Tibial nerve (tissue), 4 donors: ENCODE results near the gene SHROOM1. TPM values are rescaled to one million over a fixed set of nuclear protein-coding genes. Genes with fewer than 3 reads are reported as not detected.
A peak's percentile ranks its signal among the peaks of the same experiment; 100 is the strongest.

Experiments used
- DNase-seq, 2 donors: peaks; one replicate each; pipeline ENCODE4 v3.0.0-alpha.2; 2019; ENCODE audit warnings: low spot score in 2 of 2
- H3K27ac ChIP-seq, 4 donors: fragments of 200-600 bp; sonication (generic) in 3 of 4; one replicate each; pipeline ENCODE4 v1.5.1; 2017 to 2019; ENCODE audit warnings: mild to moderate bottlenecking in 1 of 4
- H3K27me3 ChIP-seq, 2 donors: fragments of 200-600 bp; sonication (generic) in 1 of 2; one replicate each; pipeline versions ENCODE4 v1.5.1 to v1.6.0; 2017 to 2019
- H3K36me3 ChIP-seq, 3 donors: fragments of 200-600 bp; sonication (generic); one replicate each; pipeline ENCODE4 v1.5.1; 2018 to 2019
- H3K4me1 ChIP-seq, 4 donors: fragments of 200-600 bp; sonication (generic) in 3 of 4; one replicate each; pipeline ENCODE4 v1.5.1; 2017 to 2019
- H3K4me3 ChIP-seq, 4 donors: fragments of 200-600 bp; sonication (generic) in 3 of 4; one replicate each; pipeline ENCODE4 v1.5.1; 2017 to 2019; ENCODE audit warnings: mild to moderate bottlenecking in 1 of 4, moderate library complexity in 1 of 4
- H3K9me3 ChIP-seq, 4 donors: fragments of 200-600 bp; sonication (generic) in 3 of 4; one replicate each; pipeline ENCODE4 v1.5.1; 2017 to 2019
- EP300 ChIP-seq, 2 donors: sonication (generic); formaldehyde crosslinking; IDR thresholded peaks; one replicate each; pipeline ENCODE4 v1.6.1; 2017; ENCODE audit warnings: antibody characterized with exemption in 2 of 2, mild to moderate bottlenecking in 1 of 2
- POLR2A ChIP-seq, 2 donors: fragments of 450-650 bp; IDR thresholded peaks; one replicate each; pipeline ENCODE4 v1.6.1; 2017; ENCODE audit warnings: antibody characterized with exemption in 2 of 2, mild to moderate bottlenecking in 2 of 2, moderate library complexity in 2 of 2
- WGBS, 2 donors: methylation state at CpG; one replicate each; pipeline ENCODE4 v1.1.5; 2018; 5-methylcytosine and 5-hydroxymethylcytosine counted together
- total RNA-seq, 4 donors: library from RNA; depleted of rRNA; stranded (reverse); fragments of >200 nt; gene quantifications; one replicate each; pipeline ENCODE4 v1.1.0, GENCODE V29; 2016
- TF ChIP-seq, protein P1 (sequence below), 5 experiments: fragments of 200-600 bp in 3 of 5; fragments of 450-650 bp in 2 of 5; sonication (generic) in 3 of 5; IDR thresholded peaks; one replicate each; pipeline ENCODE4 v1.5.1; 2016 to 2019; ENCODE audit warnings: antibody characterized with exemption in 5 of 5, mild to moderate bottlenecking in 3 of 5, moderate library complexity in 2 of 5

Gene SHROOM1
- total RNA-seq, 4 donors from 2014 or later = 29.1 to 67.5 (median 38.5) TPM

DNA sequence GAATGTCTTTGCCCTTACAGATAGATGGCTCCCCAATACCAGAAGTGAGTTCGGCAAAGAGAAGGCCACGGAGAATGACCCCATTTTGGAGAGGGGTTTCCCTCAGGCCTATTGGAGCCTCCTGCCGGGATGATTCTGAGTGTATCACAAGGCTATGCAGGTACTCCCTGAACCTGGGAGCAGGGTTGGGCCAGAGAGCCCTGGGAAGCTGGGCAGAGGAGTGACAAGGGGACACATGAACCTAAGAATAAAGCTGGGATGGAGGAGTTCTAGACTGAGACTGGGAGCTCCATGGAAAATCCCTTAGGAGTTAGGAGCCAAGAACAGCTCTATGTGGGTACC lies 43.5 kb upstream of the SHROOM1 start:
- H3K27me3 ChIP-seq = no peaks in the 10 kb centered on the region
- TF ChIP-seq EP300 (IDR thresholded peaks at IDR 0.05) (no peak), POLR2A (IDR thresholded peaks at IDR 0.05) (no peak)
- TF ChIP-seq, protein P1, sequence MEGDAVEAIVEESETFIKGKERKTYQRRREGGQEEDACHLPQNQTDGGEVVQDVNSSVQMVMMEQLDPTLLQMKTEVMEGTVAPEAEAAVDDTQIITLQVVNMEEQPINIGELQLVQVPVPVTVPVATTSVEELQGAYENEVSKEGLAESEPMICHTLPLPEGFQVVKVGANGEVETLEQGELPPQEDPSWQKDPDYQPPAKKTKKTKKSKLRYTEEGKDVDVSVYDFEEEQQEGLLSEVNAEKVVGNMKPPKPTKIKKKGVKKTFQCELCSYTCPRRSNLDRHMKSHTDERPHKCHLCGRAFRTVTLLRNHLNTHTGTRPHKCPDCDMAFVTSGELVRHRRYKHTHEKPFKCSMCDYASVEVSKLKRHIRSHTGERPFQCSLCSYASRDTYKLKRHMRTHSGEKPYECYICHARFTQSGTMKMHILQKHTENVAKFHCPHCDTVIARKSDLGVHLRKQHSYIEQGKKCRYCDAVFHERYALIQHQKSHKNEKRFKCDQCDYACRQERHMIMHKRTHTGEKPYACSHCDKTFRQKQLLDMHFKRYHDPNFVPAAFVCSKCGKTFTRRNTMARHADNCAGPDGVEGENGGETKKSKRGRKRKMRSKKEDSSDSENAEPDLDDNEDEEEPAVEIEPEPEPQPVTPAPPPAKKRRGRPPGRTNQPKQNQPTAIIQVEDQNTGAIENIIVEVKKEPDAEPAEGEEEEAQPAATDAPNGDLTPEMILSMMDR (IDR thresholded peaks at IDR 0.05) = no peak
- no peak for DNase-seq
- H3K9me3 ChIP-seq = no peaks in the 10 kb centered on the region
- 90 to 98% methylated on average over 3 of the region's 3 CpGs for WGBS, 2 donors
- no peak overlapping the region for H3K4me3 ChIP-seq
- H3K36me3 ChIP-seq = peaks cover 0 to 56% (median 0%) of the 10 kb centered on the region in 3 donors
- peak overlapping the region in 1 of 4 donors; percentile 17 for H3K27ac ChIP-seq
- H3K4me1 ChIP-seq = no peaks in the 10 kb centered on the region

DNA sequence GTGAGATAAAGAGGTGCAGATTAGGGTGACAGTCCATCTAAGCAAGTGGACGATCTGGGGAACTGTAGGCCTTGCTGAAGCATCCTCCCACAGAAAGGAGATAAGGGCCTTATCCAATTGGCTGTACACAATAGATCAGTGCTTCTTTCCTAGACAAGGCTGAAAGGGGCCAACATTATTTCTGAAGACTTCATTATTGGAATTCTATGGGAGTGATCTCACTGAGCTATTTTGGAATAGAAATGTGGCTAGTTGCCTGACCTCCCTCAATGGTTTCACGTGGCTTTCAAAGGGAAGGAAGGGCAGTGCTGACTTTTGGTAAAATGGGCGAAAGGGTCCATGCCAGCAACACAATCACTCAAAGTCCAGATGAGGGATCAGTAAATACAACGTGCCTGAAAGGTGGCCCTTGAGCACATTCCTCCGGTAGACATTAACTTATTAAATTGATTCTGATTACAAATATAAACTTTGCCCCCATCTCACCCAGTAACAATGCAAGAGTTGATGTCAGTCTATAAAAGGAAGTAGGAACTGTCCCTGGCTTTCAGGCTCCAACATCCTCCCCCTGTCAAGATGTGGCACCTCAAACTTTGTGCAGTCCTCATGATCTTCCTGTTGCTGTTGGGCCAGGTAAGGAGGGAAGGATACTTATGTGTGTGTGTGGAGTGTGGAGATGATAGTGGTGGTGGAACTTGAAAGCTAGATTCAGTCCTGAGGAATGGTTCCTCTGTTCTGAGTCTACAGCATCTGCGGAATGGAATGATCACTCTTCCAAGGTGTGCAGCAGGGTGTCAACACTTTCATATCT lies 42.9 kb upstream of the SHROOM1 start, which contains the start of gene LEAP2:
Gene LEAP2, plus strand, starts transcription at position 550 of the 811 bp plus-strand sequence. Its CDS starts 27 bp downstream, at position 577.
- 69 to 74% methylated on average over 6 of the region's 6 CpGs for WGBS, 2 donors
- no peak for DNase-seq
- H3K27ac ChIP-seq = peak within 1 kb of the TSS in 1 of 4 donors; percentile 17

DNA sequence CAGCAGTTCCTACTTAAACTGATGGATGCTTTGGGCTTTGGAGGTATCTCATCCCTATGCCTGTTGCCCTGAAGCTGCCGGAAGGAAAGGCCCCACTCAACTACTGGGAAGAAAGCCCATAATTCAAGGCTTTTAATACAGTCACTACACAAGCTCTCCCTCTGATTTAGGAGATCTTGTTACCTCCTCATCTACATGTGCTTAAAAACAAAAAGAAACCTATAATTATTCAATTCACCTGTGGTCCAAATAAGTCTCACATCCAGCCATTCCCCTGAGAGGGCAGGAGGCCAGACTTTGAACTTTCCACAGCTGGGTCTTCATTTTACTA lies 42.3 kb upstream of the SHROOM1 start:
- Histone ChIP-seq H3K27ac (no peak overlapping the region), H3K9me3 (no peaks in the 10 kb centered on the region), H3K4me3 (no peak overlapping the region), H3K4me1 (peaks cover 0 to 8% (median under 1%) of the 10 kb centered on the region in 4 donors), H3K27me3 (no peaks in the 10 kb centered on the region), H3K36me3 (peaks cover 0 to 58% (median 0%) of the 10 kb centered on the region in 3 donors)
- TF ChIP-seq EP300 (IDR thresholded peaks at IDR 0.05) = no peak
- TF ChIP-seq POLR2A (IDR thresholded peaks at IDR 0.05) = no peak
- TF ChIP-seq, protein P1 (IDR thresholded peaks at IDR 0.05) = no peak
- 77 to 89% methylated on average over 1 of the region's 1 CpG for WGBS, 2 donors
- DNase-seq = no peak

More for the DNA sequence above, 42.9 kb upstream of the SHROOM1 start, which contains the start of gene LEAP2:
- Histone ChIP-seq H3K36me3 (peaks cover 0 to 58% (median 0%) of the 10 kb centered on the region in 3 donors), H3K27me3 (no peaks in the 10 kb centered on the region), H3K4me1 (peaks cover 0 to 3% (median 0%) of the 10 kb centered on the region in 4 donors), H3K4me3 (no peak within 1 kb of the TSS), H3K9me3 (no peaks in the 10 kb centered on the region)
- no peak for TF ChIP-seq EP300 (IDR thresholded peaks at IDR 0.05)
- TF ChIP-seq, protein P1 (IDR thresholded peaks at IDR 0.05) = no peak
- no peak for TF ChIP-seq POLR2A (IDR thresholded peaks at IDR 0.05)

DNA sequence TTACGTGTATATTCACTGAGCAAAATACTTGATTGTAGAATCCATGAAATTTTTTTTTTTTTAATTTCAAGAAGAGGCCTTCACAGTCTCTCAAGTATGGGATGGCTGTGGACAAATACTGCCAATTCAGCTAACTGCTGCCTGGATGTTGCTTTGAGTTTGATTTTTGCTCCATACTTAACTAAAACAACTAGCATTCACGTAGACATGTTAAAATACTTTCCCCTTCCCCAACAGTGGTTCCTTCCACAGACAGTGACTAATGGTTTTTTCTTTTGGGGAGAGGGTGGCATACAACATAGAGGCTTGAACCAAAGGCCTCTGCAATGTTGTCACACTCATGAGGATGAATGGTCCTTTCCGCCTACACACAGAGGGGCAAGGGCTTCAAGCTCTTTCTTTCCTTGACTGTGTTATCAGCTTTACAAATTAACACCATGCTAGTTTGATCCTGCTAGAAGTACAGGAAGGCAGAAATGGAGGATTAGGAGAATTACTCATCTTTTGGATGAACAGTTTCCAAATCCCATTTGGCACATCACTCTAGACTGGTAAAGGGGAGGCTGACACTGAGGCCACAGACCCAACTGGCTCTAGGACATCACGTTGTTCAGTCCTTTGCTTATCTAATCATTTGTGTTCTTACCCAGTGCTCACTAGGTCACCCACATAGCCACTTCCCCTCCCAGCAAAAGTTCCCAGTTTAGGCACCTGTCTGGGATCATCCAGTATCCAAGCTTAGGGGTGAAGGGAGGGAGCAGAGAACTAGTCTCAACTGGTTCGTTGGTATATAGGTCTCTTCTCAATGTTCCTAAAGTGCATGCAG lies 41.2 kb upstream of the SHROOM1 start:
- Histone ChIP-seq H3K9me3 (no peaks in the 10 kb centered on the region), H3K4me1 (peaks cover 0 to 18% (median 3%) of the 10 kb centered on the region in 4 donors), H3K36me3 (peaks cover 0 to 60% (median 0%) of the 10 kb centered on the region in 3 donors), H3K4me3 (no peak overlapping the region), H3K27ac (no peak overlapping the region), H3K27me3 (no peaks in the 10 kb centered on the region)
- WGBS, 2 donors = 83 to 86% methylated on average over 5 of the region's 5 CpGs
- no peak for DNase-seq
- TF ChIP-seq POLR2A (IDR thresholded peaks at IDR 0.05) (no peak), EP300 (IDR thresholded peaks at IDR 0.05) (no peak)
- TF ChIP-seq, protein P1 (IDR thresholded peaks at IDR 0.05) = no peak
